ENCODE results near the gene MBP. TPM values are rescaled to one million over a fixed set of nuclear protein-coding genes. Genes with fewer than 3 reads are reported as not detected.

Gene MBP
- total and polyA plus RNA-seq, 10 of the 15 experiments (the other 5 are each of a cell fraction or from before 2014, with no cell fraction given) = 12.2 to 67.8 (median 42.1) TPM

DNA sequence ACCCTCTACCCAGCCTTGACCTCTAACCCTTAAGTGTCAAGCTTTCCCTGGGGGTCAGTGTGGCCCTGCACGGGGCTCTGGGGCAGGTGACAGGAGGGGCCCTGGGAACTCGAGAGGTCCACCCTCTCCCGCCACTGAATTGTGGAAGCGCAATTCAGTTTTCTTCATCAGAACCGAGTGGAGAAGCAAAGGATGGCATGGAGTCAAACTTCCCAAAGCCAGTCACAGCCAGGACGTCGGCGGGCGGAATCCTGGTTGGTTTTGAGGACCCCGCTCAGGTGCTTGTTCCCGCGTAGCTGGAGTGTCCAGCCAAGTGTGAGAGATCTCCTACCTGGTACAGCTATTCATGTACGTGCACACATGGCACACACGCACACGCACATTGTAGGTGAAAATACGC, 62.0 kb downstream of the MBP start:
- H3K27me3 ChIP-seq (replicated peaks in 1 of 2; ENCODE audit: control insufficient read depth in 2 of 2, insufficient read depth in 2 of 2, low read length in 1 of 2) = no peaks in the 10 kb centered on the region
- TF ChIP-seq REST (IDR thresholded peaks at IDR 0.05; ENCODE audit: low read depth, low read length) (no peak), BHLHE40 (IDR thresholded peaks at IDR 0.05; ENCODE audit: borderline replicate concordance in 1 of 2, low read depth in 2 of 2, low read length in 1 of 2) (no peak), POLR2A (IDR thresholded peaks at IDR 0.05; ENCODE audit: low read depth, low read length) (no peak), RAD51 (IDR thresholded peaks at IDR 0.05) (no peak), FOS (IDR thresholded peaks at IDR 0.05; ENCODE audit: borderline replicate concordance, extremely low read depth, insufficient read length) (no peak), EGR1 (IDR thresholded peaks at IDR 0.05; ENCODE audit: borderline replicate concordance in 1 of 2, low read depth in 2 of 2, low read length in 2 of 2) (no peak), MXI1 (IDR thresholded peaks at IDR 0.05; ENCODE audit: low read depth, low read length) (no peak), TCF7 (IDR thresholded peaks at IDR 0.05; ENCODE audit: borderline replicate concordance) (no peak)
- TF ChIP-seq, protein P1, sequence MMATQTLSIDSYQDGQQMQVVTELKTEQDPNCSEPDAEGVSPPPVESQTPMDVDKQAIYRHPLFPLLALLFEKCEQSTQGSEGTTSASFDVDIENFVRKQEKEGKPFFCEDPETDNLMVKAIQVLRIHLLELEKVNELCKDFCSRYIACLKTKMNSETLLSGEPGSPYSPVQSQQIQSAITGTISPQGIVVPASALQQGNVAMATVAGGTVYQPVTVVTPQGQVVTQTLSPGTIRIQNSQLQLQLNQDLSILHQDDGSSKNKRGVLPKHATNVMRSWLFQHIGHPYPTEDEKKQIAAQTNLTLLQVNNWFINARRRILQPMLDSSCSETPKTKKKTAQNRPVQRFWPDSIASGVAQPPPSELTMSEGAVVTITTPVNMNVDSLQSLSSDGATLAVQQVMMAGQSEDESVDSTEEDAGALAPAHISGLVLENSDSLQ (IDR thresholded peaks at IDR 0.05) = no peak
- no peak for ATAC-seq
- no peak overlapping the region for H2AFZ ChIP-seq (ENCODE audit: control insufficient read depth, low read depth, low read length)
- RAD21 ChIA-PET (ENCODE audit: unreplicated experiment) = no interaction called here
- no peaks in the 10 kb centered on the region for H3K9me3 ChIP-seq (replicated peaks; ENCODE audit: control insufficient read depth, insufficient read depth, low read length)
- no peak overlapping the region for H3K4me3 ChIP-seq
- H3K4me1 ChIP-seq (ENCODE audit: control insufficient read depth, insufficient read depth, low read length) = peaks cover 50% of the 10 kb centered on the region
- FAIRE-seq = no peak
- SMC1A ChIA-PET (ENCODE audit: uncharacterized antibody, unreplicated experiment) = no interaction called here
- H3K36me3 ChIP-seq (ENCODE audit: control insufficient read depth in 2 of 2, insufficient read depth in 2 of 2, low read length in 1 of 2) = peaks cover 2 to 28% of the 10 kb centered on the region in 2 experiments; a peak in 3 of 4 replicates
- WGBS (ENCODE audit: insufficient coverage, insufficient replicate concordance, low lambda C conversion rate, missing lambda C conversion rate) = 88% methylated on average over 16 of the region's 16 CpGs
- no peak overlapping the region for H3K4me2 ChIP-seq (ENCODE audit: control insufficient read depth, insufficient read depth)
- BruUV-seq (replicated peaks) = no TSS peak
- intact Hi-C loops (cut with micrococcal nuclease; ENCODE audit: unreplicated experiment) (no loop called here), in situ Hi-C loops (cut with MboI) (no loop called here)
- CTCF ChIA-PET = interaction anchor here (0.6 to 7.2 kb wide), 2 partner anchors 14 to 141 kb away, joined by 3 to 37 read pairs; no protein-coding TSS in a partner anchor
- peak overlapping the region; percentile 20; the same call in 1 of the 2 replicates for H3K27ac ChIP-seq (ENCODE audit: control insufficient read depth, insufficient read depth)
- DNase-seq (ENCODE audit: low read depth, low spot score) = no peak
- no peaks in the 10 kb centered on the region for H4K20me1 ChIP-seq (ENCODE audit: control insufficient read depth, insufficient read depth)
- no peak overlapping the region for H3K9ac ChIP-seq (ENCODE audit: control insufficient read depth, insufficient read depth, low read length)
- peaks cover 47% of the 10 kb centered on the region for H3K79me2 ChIP-seq (ENCODE audit: control insufficient read depth, insufficient read depth, low read length)
- POLR2A ChIA-PET = no interaction called here

Data from GM12878 (cell line).